Muscle of back (tissue), 11 donors: ENCODE measurements around the gene COLEC11. TPM values are rescaled to one million over a fixed set of nuclear protein-coding genes. Genes with fewer than 3 reads are reported as not detected.
A peak's percentile ranks its signal among the peaks of the same experiment; 100 is the strongest.
"Not testable (repeated sequence)": the region's sequence is repeated elsewhere in the genome, so short reads cannot be mapped to it uniquely, and the experiment has no call there.

Experiments
- DNase-seq, 3 donors: peaks; one replicate each; pipeline versions ENCODE4 v3.0.0 to v3.0.0-alpha.2; 2013
- polyA plus RNA-seq, 10 donors: library from polyadenylated mRNA; unstranded; fragments of 120-200 nt; gene quantifications; one replicate each; pipeline ENCODE4 v1.2.1, GENCODE V29; 2013; ENCODE audit not compliant: insufficient read length in 10 of 10

The COLEC11 gene
- polyA plus RNA-seq, 10 donors = 0.26 to 1.4 (median 0.49) TPM; not detected in 2

DNA sequence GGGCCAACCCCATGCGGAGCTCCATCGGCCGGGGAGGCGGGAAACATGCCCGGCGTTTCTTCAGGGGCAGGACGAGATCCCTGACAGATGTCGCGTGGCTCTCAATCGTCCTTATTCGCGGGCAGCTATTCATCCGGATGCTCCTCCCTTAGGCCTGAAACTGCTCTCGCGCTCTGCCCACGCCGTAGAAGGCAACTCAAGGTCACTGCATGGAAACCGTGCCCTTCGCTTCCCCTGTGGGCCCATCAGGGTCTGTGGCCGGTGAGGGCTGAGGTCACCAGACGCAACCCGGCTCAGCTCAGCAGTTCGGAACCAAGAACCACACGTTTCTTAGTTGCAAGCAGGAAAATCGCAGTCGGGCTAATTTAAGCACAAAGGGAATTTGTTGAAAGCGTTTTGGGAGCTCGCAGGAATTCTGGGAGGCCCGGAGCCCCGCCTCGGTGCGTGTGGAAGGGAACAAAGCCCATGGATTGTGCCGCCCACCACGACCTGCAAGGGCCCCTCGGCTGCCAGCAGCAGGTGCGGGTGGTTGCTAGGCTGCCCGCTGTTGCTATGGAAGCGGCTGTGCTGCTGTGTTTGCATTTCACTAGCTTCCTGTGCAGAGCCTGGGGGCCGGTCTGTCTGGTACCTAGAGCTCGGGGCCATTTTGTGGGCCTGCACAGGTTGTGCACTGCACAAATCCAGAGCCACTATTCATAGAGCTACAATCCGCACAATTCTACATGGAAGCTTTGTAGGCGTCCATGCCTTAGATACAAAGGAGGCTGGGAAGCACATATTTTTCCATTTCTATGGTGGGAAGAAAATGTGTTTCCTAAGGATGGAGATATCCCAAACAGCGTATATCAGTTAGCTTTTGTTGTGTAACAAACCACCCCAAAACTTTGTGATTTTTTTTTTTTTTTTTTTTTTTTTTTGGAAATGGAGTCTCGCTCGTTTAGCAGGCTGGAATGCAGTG is 57.1 kb downstream of the COLEC11 start:
- peak in 2 of 3 donors; percentile 30 to 80 for DNase-seq

DNA sequence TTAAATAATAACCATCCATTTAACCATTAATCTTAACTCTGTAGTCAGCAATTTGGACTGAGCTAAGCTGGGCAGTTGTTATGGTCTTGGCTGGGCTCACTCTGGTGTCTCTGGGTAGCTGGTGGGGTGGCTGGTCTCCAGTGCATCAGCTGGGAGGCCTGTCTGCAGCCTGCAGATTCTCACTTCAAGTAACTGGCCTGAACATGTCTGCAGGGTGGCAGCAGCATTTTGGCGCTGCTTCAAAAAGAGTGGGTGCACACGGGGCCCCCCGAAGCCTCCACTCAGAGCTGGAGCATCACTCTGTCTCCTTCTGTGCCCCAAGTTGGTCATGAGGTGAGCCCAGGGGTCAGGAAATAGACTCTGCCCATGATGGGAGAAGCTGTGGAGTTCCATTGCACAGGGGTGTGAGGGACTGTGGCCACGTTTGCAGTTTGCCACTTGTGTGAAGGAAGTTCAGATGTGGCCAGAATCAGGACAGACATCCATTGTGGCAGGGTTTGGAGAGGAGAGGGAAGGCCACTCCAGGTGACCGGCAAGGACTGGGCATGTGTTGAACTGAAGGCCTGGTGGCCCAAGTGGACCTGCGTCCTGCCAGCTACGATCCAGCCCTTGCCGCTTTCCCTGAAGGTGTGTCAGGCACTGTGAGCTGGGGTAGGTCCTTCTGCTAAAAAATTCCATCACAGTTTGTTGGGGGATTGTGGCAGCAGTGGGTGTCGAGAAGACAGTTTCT is 58.1 kb downstream of the COLEC11 start:
- no peak for DNase-seq

DNA sequence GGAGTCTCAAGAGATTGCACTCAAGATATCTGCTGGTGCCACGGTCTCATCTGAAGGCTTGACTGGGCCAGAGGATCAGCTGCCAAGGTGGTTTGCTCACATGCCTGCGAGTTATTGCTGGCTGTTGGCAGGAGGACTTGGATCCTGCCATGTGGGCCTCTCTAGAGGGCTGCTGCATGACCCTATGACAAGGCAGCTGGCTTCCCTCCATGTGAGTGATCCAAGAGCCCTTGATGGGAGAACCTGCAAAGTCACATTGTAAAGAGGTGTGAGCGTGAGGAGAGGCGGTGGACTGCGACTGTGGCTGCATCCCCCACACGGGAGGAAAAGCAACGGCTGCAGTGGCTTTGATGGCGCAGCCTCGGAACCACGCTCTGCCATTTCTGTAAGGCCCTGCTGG is 59.1 kb downstream of the COLEC11 start:
- DNase-seq = no peak

DNA sequence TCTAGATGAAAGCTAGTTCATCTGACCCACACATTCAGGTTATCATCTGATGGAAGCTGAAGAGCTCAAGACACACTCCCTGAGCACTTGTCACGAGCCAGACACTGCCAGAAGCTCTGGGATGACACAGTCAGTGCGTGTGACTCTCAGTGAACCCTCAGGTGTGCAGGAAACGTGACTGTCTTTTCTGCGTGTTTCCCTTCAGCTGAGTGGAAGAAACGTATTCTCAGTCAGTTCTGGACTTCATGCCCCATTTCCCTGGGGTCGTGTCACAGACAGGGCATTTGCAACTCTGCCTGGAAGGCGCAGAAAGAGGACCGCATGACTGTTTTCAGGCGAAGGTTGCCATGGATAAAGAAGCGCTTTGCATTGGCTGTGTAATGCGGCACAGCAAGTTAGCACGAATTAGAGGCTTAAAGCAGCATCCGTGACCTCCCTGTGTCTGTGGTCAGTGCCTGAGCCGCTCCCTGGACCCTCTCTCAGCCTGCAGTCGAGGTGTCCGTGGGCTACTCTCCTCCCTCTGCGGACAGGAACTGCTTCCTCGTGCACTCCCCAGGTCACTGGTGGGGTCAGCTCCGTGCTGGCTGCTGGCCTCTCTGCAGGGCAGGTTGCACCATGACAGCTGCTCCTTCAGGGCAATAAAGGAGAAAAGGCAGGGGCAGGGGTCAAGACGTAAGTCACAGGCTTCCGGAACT is 59.8 kb downstream of the COLEC11 start:
- no peak for DNase-seq

DNA sequence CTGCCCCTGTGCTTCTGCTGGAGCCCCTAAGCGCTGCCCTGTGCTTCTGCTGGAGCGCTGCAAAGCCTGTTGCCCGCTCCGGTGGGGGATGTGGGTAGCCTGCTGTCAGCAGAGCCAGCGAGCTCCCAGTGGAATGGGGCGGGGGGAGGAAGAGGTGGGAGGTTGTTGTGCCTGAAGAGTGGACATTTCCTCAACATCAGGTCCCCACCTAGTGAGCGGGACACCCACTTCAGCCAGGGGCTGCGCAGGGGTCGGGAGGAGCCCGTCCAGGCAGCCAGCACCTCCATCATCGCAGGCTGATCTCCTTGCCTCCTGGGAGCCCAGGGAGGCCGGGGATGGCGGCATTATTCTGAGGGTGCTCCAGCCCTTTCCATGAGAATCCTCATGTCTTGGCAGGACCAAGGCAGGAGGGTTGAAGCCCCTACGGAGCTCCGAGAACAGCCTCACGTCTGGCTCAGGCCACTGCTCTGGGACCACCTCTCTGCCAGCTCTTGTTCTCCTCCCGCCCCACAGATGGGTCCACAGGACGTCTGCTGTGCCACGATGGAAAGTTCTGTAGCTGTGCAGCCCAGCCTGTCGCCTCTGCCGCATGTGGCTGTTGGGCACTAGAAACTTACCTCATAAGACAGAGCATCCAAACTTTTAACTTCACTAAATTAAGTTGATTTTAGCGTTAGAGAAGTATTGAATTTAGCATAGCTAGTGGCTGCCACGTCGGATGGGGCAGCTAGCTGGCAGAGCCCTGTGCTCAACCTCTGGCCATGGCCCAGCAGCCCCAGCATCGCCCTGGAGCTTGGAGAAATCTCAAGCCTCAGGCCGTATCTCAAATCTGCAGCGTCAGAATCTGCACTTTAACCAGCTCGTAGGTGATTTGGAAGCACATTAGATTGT is 61.2 kb downstream of the COLEC11 start:
- DNase-seq = no peak

DNA sequence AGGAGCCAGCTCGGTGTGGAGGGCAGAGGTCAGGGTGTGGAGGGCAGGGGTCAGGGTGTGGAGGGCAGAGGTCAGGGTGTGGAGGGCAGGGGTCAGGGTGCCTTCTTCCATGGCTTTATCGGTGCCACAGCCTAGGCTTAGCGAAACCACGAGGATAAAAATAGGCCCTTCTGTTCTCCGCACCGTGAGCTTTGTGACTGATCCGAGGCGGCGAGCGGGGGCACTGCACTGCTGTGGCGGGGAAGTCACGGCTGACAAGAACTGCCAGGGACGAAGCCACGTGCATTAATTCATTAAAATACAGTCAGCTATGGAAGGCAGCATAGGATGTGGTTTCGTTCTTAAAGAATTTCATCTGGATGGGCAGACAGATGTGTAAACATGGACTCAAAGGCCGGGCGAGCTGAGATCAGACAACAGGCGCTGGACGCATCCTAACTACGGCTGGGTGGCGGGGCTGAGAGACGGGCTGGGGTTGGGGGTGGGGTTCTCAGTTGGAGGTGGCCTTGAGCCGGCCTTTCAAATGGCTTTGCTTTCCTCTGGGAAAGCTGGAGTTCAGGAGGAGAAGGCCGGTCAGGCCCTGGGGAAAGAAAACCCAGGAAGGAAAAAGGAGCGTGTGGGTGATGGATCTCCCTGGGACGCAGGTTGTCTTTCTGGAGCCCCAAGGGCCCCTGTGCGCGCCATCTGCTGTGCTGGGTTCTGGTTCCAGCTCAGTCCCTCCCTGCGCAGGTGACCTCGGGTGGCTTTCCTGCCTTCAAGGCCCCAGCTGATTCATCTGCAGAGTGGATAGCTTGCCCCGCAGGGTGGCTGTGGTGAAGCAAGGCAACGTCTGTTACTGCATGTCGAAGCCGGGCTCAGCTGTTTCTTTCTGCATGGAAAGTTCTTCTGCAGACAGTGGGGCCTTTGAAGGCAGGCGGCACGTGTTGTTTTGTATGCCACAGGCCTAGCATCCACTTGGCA is 62.1 kb downstream of the COLEC11 start:
- DNase-seq = peak in 1 of 3 donors; percentile 46

DNA sequence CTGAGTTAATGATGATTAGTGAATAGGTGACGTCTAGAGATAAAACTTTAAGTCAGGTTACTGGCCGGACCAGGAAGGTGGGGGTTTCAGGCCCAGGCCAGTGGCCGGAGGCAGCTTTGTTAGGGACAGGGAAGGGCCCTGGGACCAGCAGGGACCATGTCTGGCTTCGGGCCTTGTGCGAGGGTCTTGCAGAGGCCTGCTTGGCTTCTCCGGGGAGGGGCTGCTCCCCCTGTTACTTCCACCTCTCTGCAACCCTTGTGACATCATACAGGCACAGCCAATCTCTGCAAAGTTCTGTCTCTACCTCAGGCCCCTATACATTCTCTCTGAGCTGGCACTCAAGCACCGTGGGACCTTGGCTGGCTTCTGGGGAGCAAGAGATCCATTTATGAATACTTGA is 63.0 kb downstream of the COLEC11 start, which contains the start of gene ALLC:
TSS of gene ALLC (plus strand) at position 320 of the 400 bp plus-strand sequence. CDS start 12,958 bp downstream, outside the sequence.
- no peak for DNase-seq

DNA sequence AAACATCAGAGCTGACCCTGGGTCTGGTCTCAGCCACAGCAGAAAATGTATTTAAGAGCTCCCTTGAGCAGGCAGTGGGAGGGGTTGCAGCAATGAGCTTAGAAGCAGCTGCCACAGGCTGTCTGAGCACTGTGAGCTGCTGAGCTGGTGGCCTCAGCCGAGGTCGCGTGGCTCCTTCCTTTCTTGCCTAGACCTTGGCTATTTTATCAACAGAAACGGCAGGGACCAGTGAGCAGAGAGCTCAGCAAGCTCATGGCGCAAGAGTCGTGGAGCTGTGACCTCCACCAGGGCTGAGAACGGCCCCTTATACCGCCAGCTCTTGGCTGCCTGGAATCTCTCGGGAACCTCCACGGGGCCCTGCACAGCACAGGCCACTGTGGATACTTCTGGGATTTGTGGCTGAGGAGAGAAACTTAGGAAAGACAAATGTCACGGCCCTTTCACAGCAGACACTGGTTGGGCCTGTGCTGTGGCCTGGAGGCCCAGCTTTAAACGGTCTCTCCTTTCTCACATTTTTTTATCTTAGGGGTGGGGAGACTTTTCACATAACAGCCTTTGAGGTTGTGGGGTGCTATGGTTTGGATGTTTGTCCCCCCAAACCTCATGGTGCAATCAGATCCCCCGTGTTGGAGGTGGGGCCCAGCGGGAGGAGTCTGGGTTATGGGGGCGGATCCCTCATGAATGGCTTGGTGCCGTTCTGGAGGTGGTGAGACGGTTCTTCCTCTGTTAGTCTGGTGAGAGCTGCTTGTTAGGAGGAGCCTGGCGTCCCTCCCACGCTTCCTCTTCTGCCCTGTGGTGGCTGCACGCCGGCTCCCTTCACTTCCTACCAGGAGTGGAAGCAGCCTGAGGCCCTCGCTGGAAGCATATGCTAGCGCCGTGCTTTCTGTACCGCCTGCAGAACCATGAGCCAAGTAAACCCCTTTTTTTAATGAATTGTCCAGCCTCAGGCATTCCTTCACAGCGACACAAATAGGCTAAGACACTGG is 64.8 kb downstream of the COLEC11 start:
- DNase-seq = peak; percentile 51 to 72 (median 52)

DNA sequence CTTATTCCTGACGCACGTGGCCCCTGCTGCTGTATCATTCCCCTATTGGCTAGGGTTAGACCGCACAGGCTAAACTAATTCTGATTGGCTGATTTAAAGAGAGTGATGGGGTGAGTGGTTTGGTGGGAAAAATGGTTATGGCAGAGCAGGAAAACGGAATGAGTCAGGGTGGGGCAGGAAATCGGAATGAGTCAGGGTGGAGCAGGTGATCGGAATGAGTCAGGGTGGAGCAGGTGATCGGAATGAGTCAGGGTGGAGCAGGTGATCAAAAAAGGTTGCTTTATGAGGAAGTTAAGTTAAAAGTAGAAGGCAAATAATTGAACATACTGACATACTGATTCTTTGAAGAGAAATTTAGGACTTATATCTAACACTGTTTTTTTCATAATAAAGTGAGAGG is 65.7 kb downstream of the COLEC11 start:
- DNase-seq = not testable (repeated sequence)

DNA sequence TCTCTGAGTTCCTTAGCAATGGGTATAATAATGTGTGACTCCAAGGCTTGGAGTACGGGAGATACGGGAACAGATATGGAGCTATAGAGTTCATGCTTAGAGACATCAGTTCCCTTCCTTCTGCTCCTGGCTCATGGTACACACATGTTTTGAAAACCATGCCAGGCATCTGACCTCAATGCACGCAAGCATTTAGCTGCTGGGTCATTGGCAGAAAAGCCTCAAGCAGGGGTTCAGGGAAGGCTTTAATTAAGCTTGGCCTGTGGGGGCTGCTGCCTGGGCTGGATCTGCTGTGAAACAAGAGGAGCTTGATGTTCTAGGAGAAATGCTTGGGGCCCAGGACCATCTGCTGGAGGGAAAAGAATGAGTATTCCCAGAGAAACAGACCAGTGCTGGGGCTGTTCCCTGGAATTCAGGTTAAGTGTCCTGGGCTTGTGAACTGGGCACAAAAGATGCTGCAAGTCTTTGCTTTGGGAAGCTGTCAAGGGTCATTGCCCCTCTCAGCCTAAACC is 66.3 kb downstream of the COLEC11 start:
- no peak for DNase-seq

DNA sequence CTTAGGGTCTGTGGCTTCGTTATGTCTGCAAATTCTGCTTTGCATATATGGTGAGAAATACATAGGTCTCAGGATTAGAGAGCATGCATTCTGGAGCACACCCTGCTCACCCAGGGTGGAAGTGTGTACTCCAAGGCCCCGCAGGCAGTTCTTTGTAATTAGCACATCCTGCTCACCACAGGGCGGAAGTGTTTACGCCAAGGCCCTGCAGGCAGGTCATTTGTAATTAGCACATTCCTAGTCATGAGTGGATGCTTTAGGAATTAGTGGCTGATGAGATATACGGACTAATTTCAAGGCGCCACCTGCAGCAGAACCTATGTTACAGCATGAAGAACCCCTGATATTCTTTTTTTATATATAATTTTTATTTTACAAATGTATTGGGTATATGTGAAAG is 67.3 kb downstream of the COLEC11 start:
- DNase-seq = no peak

DNA sequence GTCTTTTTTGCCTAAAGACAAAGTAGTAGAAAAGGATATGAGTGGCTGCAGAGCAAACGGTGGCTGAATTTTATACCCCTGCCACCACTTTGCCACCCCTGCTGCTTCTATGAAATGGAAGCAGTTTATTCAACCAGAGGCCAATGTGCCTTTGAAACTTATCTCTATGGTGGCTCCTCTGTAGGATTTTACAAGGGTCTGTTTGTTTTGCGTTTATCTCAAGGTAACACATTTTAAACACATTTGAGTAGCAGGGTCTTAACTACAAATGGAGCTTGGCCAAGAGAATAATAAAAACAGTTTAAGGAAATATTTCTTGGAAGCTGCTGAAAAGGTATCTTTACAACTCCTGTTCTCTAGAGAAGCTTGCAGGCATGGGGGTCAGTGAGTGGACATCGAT is 69.2 kb downstream of the COLEC11 start:
- DNase-seq = no peak

DNA sequence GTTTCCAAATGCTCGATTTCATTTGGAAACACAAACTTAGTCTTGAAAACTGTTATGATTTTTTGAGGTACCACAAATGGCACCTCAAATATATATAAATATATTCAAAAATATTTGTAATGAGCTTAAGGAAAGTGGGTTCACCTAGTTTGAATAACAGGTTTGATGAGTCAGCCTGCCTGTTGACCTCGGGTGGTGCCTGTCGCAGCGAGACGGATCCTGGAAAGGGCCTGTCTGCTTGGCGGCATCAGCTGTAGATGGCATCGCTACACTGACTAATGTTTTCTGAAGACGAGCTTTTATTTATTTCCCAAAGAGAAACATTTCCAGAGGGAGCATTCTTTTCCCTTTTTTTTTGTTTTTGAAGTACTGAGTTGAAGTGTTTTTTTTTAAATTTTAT is 70.0 kb downstream of the COLEC11 start:
- DNase-seq = no peak

DNA sequence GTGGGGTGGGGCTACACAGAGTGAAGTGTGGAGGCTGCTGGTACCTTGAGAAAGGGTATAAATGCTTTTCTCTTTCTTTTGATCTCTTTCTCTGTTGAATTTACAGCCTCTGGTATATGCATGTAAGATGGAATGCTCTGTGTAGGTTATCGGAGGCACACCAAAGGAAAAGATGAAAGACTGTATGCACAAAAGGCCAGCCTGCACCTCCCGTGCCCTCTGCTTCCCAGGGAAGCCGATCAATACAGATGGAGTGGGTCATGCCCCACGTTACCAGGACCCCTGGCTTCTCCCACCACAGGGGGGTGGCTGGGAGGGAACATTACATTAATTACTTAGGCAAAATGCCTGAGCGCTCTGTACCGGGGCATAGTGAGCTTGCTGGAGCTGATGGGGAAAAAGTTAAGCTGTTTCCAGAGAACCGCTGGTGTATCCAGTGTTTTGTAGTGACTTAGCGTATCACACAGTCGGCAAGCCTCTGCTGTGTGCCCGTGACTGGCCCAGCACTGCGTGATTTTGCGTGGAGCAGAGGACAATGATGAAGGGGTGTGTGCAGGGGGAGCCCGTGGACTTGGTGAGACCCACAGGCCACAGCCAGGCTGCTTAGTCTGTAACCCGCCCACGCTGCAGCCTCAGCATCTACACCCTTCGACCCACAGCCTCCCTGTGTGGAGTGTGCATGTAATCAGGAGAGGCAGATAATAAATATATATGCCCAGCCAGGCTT is 71.1 kb downstream of the COLEC11 start:
- DNase-seq = no peak

DNA sequence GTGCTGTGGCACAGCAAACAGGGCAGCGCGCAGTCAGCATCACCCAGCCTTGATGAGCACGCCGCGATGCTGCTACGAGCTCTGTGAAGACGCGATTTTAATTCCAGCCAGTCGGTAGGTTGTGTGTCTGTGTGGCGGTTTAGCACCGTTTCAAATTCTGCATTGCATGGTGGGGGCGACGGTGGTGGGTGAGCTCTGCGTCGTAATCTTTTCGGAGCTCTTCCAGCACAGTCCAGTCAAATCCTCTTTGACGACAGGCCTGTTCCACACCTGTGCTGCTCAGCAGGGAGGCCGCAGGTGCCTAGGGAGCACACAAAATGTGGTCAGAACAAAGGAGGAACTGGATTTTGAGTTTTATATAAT is 71.7 kb downstream of the COLEC11 start:
- DNase-seq = no peak

DNA sequence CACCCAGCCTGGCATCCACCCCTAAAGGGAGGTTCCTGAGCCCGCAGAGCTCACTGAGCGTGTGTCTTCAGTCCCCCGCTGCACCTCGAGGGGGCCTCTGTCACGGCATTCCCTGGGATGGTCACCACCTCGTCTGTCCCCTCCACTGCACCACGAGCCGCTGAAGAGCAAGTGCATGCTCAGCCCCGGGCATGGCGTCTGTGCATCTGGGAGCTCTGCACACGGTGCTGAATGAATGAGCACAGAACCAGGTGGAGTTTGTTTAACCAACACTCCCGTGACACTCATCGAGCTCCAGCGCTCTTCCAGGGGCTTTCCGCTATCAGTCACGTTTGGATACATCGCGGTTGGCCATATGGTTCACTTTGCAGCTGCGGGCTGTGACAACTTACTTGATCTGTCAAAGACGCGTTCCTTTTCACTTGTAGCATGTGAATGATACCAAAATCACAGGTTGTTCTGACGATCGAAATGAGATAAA is 72.3 kb downstream of the COLEC11 start:
- no peak for DNase-seq

DNA sequence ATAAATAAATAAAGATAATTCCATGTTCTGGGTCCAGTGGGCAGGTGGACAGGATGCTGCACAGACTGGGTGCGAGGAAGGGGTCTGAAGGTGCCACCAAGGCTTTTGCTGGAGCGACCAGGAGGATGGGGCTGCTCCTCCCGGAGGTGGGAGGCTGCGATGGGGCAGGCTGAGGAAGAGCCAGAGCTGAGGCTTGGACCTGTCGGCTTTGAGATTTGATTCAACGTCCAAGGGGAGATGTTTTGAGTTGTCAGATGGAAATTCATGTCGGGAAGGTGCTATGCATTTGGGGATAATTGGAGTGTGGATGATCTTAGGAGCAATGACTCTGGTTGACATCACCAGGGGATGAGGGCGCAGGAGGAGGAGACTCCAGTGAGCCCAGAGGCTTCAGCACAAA is 74.7 kb downstream of the COLEC11 start:
- DNase-seq = no peak

DNA sequence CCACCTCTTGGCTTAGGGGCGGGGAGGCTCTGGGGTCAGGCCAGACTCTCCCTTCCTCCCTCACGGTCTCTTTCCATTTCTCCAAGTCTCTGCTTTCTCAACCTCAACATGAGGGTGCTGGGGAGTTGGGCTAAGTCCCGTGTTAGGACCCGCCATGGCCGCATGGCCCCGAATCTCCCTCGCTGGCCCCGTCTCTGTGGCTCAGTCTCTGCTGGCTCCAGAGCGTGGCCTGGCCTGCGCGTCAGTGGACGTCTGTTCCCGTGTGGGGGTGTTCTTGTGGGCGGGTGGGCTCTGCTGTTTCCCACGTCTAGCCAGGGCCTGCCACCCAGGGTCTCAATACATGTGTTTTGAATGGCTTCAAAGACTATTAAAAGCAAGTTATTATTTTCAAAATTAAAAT is 75.5 kb downstream of the COLEC11 start:
- DNase-seq = no peak
